Measurements from ENCODE around the gene LRRIQ3. TPM values are rescaled to one million over a fixed set of nuclear protein-coding genes. Genes with fewer than 3 reads are reported as not detected.
"Not testable (repeated sequence)": the region's sequence is repeated elsewhere in the genome, so short reads cannot be mapped to it uniquely, and the experiment has no call there.

Gene LRRIQ3
- total and polyA plus RNA-seq, 10 of the 15 experiments (the other 5 are each of a cell fraction or from before 2014, with no cell fraction given), result 1.1 to 5.1 (median 2.7) TPM

GRCh38 chr1:74160046-74160445, 37.9 kb downstream of the LRRIQ3 start:
- DNase-seq (ENCODE audit: low read depth, low spot score) (no peak), ATAC-seq (no peak), FAIRE-seq (no peak)
- RAD21 ChIA-PET (ENCODE audit: unreplicated experiment), result no interaction called here
- no TSS peak for BruUV-seq (replicated peaks)
- 0% methylated on average over 2 of the region's 2 CpGs for WGBS (ENCODE audit: insufficient coverage, insufficient replicate concordance, low lambda C conversion rate, missing lambda C conversion rate)
- SMC1A ChIA-PET (ENCODE audit: uncharacterized antibody, unreplicated experiment), result no interaction called here
- in situ Hi-C loops (cut with MboI) (no loop called here), intact Hi-C loops (cut with micrococcal nuclease; ENCODE audit: unreplicated experiment) (no loop called here)
- Histone ChIP-seq H2AFZ (ENCODE audit: control insufficient read depth, low read depth, low read length) (no peak overlapping the region), H3K4me1 (ENCODE audit: control insufficient read depth, insufficient read depth, low read length) (no peaks in the 10 kb centered on the region), H3K9me3 (replicated peaks; ENCODE audit: control insufficient read depth, insufficient read depth, low read length) (no peaks in the 10 kb centered on the region), H3K27me3 (replicated peaks in 1 of 2; ENCODE audit: control insufficient read depth in 2 of 2, insufficient read depth in 2 of 2, low read length in 1 of 2) (no peaks in the 10 kb centered on the region), H3K4me3 (no peak overlapping the region), H3K36me3 (ENCODE audit: control insufficient read depth in 2 of 2, insufficient read depth in 2 of 2, low read length in 1 of 2) (no peaks in the 10 kb centered on the region), H3K27ac (ENCODE audit: control insufficient read depth, insufficient read depth) (no peak overlapping the region), H4K20me1 (ENCODE audit: control insufficient read depth, insufficient read depth) (no peaks in the 10 kb centered on the region), H3K4me2 (ENCODE audit: control insufficient read depth, insufficient read depth) (no peak overlapping the region), H3K79me2 (ENCODE audit: control insufficient read depth, insufficient read depth, low read length) (no peaks in the 10 kb centered on the region), H3K9ac (ENCODE audit: control insufficient read depth, insufficient read depth, low read length) (no peak overlapping the region)
- POLR2A ChIA-PET, result no interaction called here
- CTCF ChIA-PET, result no interaction called here
- TF ChIP-seq HSF1 (IDR thresholded peaks at IDR 0.05; ENCODE audit: low read depth, low read length), result no peak

GRCh38 chr1:74145086-74145485, 52.9 kb downstream of the LRRIQ3 start:
- DNase-seq (ENCODE audit: low read depth, low spot score) (no peak), ATAC-seq (no peak), FAIRE-seq (no peak)
- in situ Hi-C loops (cut with MboI), result no loop called here
- no TSS peak for BruUV-seq (replicated peaks)
- H4K20me1 ChIP-seq (ENCODE audit: control insufficient read depth, insufficient read depth), result no peaks in the 10 kb centered on the region
- TF ChIP-seq MTA3 (IDR thresholded peaks at IDR 0.05; ENCODE audit: borderline replicate concordance, low read length) (no peak), ZNF217 (IDR thresholded peaks at IDR 0.05) (no peak), ZNF207 (IDR thresholded peaks at IDR 0.05; ENCODE audit: borderline replicate concordance) (no peak)
- intact Hi-C loops (cut with micrococcal nuclease; ENCODE audit: unreplicated experiment), result no loop called here
- WGBS (ENCODE audit: insufficient coverage, insufficient replicate concordance, low lambda C conversion rate, missing lambda C conversion rate), result 24% methylated on average over 4 of the region's 4 CpGs
- no peak overlapping the region for H3K4me2 ChIP-seq (ENCODE audit: control insufficient read depth, insufficient read depth)
- H3K27ac ChIP-seq (ENCODE audit: control insufficient read depth, insufficient read depth), result no peak overlapping the region
- no peaks in the 10 kb centered on the region for H3K27me3 ChIP-seq (replicated peaks in 1 of 2; ENCODE audit: control insufficient read depth in 2 of 2, insufficient read depth in 2 of 2, low read length in 1 of 2)
- ChIA-PET CTCF (no interaction called here), SMC1A (ENCODE audit: uncharacterized antibody, unreplicated experiment) (interaction anchor here (0.6 kb wide), 1 partner anchor 306 kb away, joined by 3 read pairs; no protein-coding TSS in a partner anchor), POLR2A (no interaction called here), RAD21 (ENCODE audit: unreplicated experiment) (no interaction called here)
- H3K36me3 ChIP-seq (ENCODE audit: control insufficient read depth in 2 of 2, insufficient read depth in 2 of 2, low read length in 1 of 2), result no peaks in the 10 kb centered on the region
- H3K9me3 ChIP-seq (replicated peaks; ENCODE audit: control insufficient read depth, insufficient read depth, low read length), result no peaks in the 10 kb centered on the region
- no peak overlapping the region for H2AFZ ChIP-seq (ENCODE audit: control insufficient read depth, low read depth, low read length)
- H3K79me2 ChIP-seq (ENCODE audit: control insufficient read depth, insufficient read depth, low read length), result no peaks in the 10 kb centered on the region
- no peaks in the 10 kb centered on the region for H3K4me1 ChIP-seq (ENCODE audit: control insufficient read depth, insufficient read depth, low read length)
- no peak overlapping the region for H3K4me3 ChIP-seq
- no peak overlapping the region for H3K9ac ChIP-seq (ENCODE audit: control insufficient read depth, insufficient read depth, low read length)

- RAD21 ChIA-PET (ENCODE audit: unreplicated experiment); POLR2A ChIA-PET; H3K4me3 ChIP-seq; BruUV-seq (replicated peaks); H3K4me1 ChIP-seq (ENCODE audit: control insufficient read depth, insufficient read depth, low read length); H4K20me1 ChIP-seq (ENCODE audit: control insufficient read depth, insufficient read depth); H3K9ac ChIP-seq (ENCODE audit: control insufficient read depth, insufficient read depth, low read length); CTCF ChIA-PET; FAIRE-seq; intact Hi-C loops (cut with micrococcal nuclease; ENCODE audit: unreplicated experiment); H3K27ac ChIP-seq (ENCODE audit: control insufficient read depth, insufficient read depth); H3K4me2 ChIP-seq (ENCODE audit: control insufficient read depth, insufficient read depth); SMC1A ChIA-PET (ENCODE audit: uncharacterized antibody, unreplicated experiment); in situ Hi-C loops (cut with MboI); H3K36me3 ChIP-seq (ENCODE audit: control insufficient read depth in 2 of 2, insufficient read depth in 2 of 2, low read length in 1 of 2); H2AFZ ChIP-seq (ENCODE audit: control insufficient read depth, low read depth, low read length); DNase-seq (ENCODE audit: low read depth, low spot score); H3K79me2 ChIP-seq (ENCODE audit: control insufficient read depth, insufficient read depth, low read length); ATAC-seq; H3K9me3 ChIP-seq (replicated peaks; ENCODE audit: control insufficient read depth, insufficient read depth, low read length); H3K27me3 ChIP-seq (replicated peaks in 1 of 2; ENCODE audit: control insufficient read depth in 2 of 2, insufficient read depth in 2 of 2, low read length in 1 of 2): not testable (repeated sequence)
- 58% methylated on average over 4 of the region's 4 CpGs for WGBS (ENCODE audit: insufficient coverage, insufficient replicate concordance, low lambda C conversion rate, missing lambda C conversion rate)
Measured at GRCh38 chr1:74117370-74117769, 80.6 kb downstream of the LRRIQ3 start.
